Left colon (tissue), 2 donors: ENCODE results near the gene GNG7. TPM values are rescaled to one million over a fixed set of nuclear protein-coding genes. Genes with fewer than 3 reads are reported as not detected.
"Not testable (repeated sequence)": the region's sequence is repeated elsewhere in the genome, so short reads cannot be mapped to it uniquely, and the experiment has no call there.

Experiments
- ATAC-seq: fragments of 200-7000 bp; cut with Tn5 transposase; one replicate; pipeline ENCODE4 v1.9.1; 2020; ENCODE audit warnings: mild to moderate bottlenecking, moderate library complexity
- DNase-seq, 2 donors: peaks; one replicate each; pipeline ENCODE4 v3.0.0-alpha.2; 2020
- intact Hi-C, 2 donors: fragments of 100-400 bp; cut with DNase I in 1 of 2; cut with micrococcal nuclease in 1 of 2; formaldehyde crosslinking; loops; one replicate each; pipeline versions ENCODE4 v1.11.2 to v1.14.0; 2022; cut with DNase I, micrococcal nuclease
- total RNA-seq, 2 donors: library from RNA; stranded (reverse); fragmentation: NEBNext Ultra II Directional; extraction: Animal tissue kit (Norgen Biotek cat#: 25700); gene quantifications; one replicate each; pipeline ENCODE4 v1.2.1, GENCODE V29; 2021
- donor health status: DM: no; HTN: no; CAD: no.
- donor health status: DM: yes; HTN: yes; CAD: no.

GNG7 gene
- total RNA-seq, 2 donors from 2014 or later = 1.4 to 5.3 TPM

DNA sequence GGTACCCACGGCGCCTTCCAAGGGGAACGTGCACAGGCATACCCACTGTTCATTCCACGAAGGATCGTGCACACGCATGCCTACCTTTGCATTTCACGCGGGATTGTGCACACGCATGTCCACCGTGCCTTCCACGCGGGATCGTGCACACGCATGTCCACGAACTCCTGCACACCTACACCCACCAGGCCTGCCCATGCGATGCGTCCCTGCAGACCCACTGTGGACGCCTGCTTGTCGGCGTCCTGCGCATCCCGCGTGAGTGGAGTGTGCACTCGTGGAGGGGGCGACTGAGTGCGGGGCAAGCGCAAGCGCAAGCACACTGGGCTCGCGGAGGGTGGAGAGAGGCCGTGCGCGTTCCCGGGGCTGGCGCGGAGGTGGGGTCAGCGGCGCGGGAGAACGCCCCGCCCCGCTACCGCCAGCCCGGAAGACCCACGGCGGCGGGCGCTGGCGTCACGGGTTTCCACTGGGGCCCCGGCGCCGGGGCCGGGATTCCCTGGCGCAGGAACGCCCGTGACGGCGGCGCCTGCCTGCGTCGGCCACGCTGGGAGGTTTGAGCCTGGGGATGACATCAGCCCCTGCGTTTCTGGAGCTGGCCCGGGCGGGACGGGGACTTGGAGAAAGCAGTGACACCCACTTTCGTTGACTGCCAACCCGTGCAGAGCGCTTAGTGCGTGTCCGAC, 207.9 kb downstream of the GNG7 start:
- DNase-seq (peak; percentile 76 to 82), ATAC-seq (peak; percentile 55)
- intact Hi-C loops = no loop called here

DNA sequence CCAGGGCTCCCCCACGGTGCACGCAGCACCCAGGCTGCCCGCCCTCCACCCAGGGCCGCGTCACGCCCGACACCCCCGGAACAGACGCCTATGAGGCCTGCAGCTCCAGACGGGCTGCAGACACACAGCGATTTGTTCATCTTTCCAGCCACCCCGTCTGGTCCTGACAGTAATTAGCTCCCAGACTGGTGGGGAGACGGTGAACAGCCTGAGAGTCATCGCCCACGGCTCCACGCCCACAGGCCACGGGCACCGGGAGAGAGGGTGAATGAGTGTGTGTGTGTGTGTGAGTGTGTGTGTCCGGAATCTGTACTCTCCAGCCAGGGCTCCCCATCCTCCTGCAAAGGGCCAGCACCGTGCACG, 208.4 kb downstream of the GNG7 start:
- ATAC-seq = no peak
- intact Hi-C loops = no loop called here

DNA sequence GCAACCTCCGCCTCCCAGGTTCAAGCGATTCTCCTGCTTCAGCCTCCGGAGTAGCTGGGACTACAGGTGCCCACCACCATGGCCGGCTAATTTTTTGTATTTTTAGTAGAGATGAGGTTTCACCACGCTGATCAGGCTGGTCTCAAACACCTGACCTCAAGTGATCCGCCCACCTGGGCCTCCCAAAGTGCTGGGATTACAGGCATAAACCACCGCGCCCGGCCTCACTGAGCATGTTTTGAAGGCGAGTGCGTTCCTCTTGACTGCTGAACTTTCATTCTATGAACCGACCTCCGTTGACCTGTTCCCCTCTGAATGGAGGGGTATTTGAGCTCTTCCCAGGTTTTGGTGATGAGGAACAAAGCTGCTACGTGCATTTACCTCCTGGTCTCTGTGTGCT, 209.0 kb downstream of the GNG7 start:
- intact Hi-C loops, ATAC-seq, DNase-seq: not testable (repeated sequence)

More for the DNA sequence above, 208.4 kb downstream of the GNG7 start:
- no peak for DNase-seq

DNA sequence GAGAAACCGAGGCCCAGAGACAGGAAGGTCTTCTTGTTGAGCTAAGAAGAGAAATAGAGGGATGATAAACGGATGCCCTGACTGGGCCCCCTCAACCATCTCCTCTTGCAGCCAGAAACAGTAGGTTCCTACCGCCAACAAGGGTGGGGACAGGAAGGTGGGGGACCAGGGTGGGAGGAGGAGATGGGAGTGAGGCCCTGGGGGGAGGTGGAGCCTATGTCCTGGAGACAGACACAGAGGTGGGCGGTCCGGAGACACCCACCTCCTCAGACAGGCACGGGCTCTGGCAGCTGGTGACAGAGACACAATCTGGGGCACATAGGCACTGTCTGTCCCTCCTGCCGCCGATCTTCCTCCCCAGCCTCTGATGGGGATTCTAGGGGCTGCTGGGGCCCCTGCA, 209.6 kb downstream of the GNG7 start:
- DNase-seq = no peak
- intact Hi-C loops = no loop called here
- no peak for ATAC-seq

DNA sequence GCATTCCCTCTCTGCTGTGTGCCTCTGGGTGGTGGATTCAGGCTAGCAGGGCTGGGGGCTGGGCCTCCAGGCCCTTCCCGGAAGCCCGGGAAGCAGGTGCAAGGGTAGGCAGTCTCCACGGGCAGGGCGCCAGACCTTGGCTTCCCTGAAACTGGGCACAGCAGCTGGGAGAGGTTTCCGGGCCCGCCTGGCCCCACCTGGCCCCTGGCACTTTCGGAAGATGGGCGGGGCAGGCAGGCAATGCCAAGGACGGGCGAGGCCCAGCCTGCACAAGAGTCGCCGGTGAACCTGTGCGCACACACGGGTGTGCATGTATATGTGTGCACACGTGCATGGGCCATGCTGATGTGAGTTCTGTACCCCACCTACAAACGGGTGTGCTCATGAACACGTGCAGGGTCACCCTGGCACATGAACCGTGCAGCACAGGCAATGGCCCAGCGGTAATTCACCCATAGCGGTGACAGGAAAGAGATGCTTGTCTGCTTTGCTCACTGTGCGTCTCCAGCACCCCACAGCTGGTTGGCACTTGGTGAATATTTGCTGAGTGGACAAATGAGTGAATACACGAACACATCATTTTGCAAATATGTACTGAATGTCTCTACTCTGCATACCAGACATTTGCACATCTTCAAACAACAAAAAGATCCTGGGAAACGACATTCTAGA, 211.2 kb downstream of the GNG7 start:
- intact Hi-C loops = no loop called here
- DNase-seq = peak; percentile 97
- ATAC-seq = peak; percentile 61

DNA sequence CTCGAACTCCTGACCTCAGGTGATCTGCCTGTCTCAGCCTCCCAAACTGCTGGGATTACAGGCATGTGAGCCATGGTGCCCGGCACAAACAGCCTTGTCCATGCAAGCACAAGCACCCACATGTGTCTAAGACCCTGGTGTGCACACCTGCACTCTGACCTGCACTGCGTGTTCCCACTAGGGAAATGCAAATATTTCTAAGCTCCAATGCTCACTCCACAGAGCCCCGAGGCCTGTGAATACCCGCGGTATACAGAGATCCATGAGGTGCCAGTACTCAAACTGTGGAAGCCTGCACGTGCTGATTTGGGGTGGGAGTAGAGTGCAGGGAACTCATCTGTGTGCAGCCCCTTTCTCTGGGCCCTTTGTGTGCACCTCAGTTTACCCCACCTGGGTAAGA, 211.8 kb downstream of the GNG7 start:
- intact Hi-C loops = no loop called here
- no peak for DNase-seq
- ATAC-seq = no peak

DNA sequence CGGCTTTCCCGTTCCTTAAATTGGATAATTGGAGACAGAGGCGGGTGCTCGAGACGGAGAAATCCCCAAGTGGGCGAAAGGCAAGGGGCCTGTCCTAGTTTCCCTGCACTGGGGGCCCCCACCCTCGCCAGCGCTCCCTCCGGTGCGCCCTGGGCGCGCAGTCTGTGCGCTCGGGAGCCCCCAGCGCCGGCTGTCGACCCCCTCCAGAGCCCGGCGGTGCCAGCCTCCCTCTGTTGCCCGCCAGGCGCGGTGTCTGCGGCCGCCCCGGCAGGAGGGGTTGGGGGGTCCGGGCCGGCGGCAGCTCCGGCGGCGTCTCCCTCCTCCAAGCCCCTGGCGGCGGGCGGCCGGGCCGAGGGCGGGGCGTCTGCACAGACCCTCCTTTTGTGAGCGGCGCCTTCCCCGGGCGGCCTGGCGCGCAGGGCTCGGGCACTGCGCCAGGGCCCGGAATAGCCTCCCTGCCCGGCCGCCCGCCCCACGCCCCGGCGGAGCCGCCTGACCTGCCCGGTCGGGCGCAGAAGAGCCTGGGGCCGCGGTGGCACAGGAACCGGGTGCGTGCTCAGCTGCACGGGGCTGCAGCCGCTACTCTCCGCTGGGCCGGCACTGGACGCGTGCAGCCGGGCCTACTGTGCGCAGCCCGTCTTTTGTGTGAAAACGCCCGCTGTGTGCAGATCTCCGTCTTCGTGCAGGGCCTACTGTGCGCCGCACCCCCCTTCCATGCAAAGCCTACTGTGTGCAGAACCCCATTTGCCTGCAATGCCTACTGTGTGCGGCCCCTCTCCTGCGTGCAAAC, 213.4 kb downstream of the GNG7 start:
- DNase-seq (peak; percentile 53 to 74), ATAC-seq (peak; percentile 63)
- intact Hi-C loops = no loop called here

DNA sequence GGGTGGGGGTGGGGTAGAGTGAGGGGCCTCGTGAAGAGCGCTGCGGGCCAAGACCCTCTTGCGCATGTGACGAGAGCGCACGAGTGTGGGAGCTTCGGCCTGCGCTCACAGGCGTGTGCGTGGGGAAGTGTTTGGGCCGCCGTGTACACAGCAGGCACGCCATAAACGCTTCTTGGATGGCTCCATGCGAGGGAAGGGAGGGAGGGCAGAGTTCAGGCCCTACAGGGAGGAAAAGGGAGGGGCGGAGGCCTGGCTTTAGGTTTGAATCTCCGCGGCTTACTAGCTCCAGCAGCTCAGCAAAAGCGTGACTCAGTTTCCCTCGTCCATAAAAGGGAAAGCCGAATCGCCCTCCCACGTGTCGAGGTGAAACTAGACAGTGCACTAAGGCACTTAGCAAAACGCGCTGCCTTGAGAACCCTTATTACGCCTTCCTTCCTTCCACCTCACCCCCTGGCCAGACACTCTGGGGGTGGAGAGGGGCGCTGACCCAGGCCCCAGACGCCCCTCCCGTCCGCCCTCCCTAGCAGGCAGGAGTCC, 214.0 kb downstream of the GNG7 start:
- intact Hi-C loops = no loop called here
- ATAC-seq (peak; percentile 66), DNase-seq (peak; percentile 71 to 77)

DNA sequence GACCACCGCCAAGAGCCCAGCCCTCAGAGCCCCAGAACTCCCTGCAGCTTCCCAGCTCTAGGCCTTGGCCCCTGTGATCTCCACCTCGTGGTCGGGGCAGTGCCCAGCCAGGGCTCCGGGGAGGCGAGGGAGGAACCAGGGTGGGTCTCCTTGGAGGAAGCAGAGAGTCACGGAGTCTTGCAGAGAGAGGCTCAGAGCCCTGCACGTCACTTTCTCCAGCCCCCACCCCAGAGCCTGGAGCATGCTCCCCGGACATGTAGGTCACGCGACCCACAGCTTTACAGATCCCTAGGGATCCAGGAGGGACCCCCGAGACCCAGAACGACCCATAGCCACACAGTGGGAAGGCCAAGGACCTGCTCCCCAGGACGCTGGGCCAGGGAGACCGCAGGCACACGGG, 214.7 kb downstream of the GNG7 start:
- DNase-seq (peak; percentile 43 to 57), ATAC-seq (no peak)
- intact Hi-C loops = no loop called here

DNA sequence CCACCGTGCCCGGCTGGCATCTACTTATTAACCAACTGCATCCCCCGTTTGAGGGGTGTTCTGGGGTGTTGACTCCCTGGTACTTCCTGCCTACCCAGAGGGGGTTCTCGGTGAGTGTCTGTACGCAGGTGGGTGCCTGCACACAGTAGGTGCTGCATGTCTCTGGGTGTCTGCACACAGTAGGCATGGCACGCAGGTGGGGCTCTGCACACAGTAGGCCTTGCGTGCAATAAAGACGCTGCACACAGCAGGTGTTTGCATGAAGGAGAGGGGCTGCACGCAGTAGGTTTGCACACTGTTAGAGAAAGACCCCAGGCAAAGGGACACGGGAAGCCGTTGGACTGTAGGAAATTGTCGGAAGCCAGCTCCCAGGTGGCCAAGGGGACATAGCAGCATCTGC, 215.4 kb downstream of the GNG7 start:
- ATAC-seq (no peak), DNase-seq (no peak)
- intact Hi-C loops = no loop called here

DNA sequence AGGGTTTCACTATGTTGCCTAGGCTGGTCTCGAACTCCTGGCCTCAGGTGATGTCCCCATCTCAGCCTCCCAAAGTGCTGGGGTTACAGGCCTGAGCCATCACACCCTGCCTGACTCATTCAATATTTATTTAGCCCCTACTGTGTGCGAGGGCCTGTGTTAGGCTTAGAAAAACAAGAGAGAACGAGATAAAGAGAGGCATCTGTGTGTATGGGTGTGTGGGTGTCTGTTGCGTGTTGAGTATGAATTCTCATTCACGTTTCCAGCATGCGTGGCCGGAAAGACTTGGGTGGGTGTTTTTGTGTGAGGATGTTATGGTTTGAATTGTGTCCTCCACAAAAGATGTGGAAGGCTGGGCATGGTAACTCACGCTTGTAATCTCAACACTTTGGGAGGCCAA, 217.1 kb downstream of the GNG7 start:
- intact Hi-C loops = no loop called here
- no peak for DNase-seq
- no peak for ATAC-seq

DNA sequence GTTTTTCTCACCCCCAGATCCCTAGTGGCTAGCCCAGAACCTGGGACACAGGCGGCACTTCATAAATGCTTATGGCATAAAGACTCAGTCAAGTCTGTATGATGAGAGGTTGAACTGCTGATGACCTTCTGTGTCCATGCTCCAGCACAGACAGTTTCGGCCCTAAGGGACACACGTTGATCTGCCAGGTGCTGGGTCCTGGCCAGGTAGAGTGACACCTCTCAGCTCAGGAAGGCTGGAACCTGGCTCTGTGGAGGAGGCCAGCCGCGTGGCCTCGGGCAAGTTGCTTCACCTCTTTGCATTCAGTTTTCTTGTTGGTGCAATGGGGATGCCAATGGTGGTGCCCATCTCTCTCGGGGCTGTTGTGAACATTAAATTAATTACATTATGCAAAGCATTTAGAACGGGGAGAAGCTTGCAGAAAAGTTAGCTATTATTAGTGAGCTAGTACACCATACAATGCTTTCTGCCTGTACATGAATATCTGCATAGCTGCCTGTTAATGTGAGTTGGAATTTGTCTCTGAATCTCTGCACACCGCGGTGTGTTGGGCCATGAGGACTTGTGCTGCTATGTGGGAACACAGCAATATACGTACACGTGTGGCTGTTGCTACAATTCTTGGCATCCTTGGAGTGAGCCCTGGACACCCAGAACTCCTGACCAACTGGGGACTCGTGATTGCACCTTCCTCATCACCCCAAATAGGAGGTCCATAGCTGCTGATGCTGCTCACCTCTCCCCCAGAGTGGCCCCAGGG, 218.1 kb downstream of the GNG7 start:
- DNase-seq = no peak
- intact Hi-C loops = no loop called here
- ATAC-seq = no peak

DNA sequence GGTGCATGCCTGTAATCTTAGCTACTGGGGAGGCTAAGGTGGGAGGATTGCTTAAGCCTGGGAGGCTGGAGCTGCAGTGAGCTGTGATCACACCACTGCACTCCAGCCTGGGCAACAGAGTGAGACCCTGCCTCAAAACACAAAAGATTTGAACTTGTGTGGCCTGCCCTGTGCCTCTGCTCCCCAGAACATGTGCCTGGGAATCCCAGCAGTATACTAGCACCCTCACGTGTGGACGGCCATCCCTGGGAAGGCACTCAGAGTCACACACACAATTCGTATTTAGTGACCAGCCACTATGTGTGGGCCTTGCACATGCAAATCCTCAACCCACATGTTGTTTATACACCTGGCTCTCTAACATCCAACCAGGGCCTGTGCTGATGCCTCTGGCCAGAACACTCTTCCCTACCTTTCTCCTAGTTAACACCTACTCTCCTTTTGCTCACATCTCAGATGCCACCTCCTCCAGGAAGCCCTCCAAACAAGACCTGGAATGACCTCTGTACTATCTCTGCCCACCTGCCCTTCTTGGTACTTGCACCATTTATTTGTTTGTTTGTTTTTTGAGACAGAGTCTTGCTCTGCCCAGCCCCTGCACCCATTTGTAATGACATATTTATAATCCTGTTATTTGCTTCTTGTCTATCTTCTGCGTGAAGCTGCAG, 218.9 kb downstream of the GNG7 start:
- ATAC-seq = no peak
- DNase-seq = no peak
- intact Hi-C loops = no loop called here

DNA sequence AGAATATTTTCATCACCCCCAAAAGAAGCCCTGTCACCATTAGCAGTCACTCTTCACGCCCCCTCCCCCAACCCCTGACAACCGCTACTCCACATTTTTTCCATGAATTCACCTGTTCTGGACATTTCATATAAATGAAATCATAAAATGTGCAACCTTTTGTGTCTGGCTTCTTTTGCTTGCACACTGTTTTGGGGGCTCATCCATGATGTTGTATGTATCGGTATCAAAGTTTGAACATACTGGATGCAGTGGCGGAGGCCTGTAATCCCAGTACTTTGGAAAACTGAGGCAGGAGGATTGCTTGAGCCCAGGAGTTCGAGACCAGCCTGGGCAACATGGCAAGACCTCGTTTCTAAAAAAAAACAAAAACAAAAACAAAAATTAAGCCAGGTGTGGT, 219.4 kb downstream of the GNG7 start:
- intact Hi-C loops = no loop called here
- no peak for ATAC-seq
- DNase-seq = no peak

DNA sequence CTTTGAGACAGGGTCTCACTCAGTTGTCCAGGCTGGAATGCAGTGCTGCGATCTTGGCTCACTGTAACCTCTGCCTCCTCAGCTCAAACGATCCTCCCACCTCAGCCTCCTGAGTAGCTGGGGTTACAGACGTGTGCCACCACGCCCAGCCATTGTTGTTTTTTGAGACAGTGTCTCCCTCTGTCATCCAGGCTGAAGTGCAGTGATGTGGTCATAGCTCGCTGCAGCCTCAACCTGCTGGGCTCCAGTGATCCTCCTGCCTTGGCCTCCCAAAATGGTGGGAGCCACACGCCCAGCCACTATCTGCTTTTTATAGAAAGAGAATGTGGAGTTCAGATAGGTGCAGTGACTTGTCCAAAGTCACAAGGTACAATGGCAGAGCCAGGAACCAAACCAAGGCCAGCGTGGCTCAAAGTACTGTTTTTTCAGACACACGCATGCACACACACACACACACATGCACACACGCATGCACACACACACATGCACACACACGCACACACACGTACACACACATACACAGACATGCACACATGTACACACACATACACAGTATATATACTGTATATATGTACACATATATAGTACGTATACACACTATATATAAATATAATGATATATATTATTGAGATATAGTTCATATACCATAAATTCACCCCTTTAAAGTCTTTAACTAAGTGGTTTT, 220.0 kb downstream of the GNG7 start:
- intact Hi-C loops = no loop called here
- ATAC-seq = no peak
- no peak for DNase-seq

DNA sequence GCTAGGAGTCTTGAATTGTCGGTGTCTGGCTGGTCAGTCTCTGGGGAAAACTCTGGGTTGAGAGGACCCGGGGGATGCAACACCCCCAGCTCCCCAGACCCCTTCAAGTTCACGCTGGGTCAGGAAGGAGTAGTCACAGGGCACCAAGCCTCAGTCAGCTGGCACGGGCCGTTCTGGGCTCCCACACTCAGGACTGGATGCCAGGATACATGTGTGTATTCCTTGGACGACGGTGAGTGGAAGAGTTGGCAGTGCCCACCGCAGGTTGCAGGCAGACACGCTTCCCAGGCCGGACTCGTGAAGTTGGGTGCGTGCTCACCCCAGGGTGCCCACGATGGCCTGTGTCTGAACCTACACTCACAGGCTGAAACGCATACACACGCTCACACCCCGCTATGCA, 221.0 kb downstream of the GNG7 start:
- intact Hi-C loops = no loop called here
- ATAC-seq (no peak), DNase-seq (no peak)

DNA sequence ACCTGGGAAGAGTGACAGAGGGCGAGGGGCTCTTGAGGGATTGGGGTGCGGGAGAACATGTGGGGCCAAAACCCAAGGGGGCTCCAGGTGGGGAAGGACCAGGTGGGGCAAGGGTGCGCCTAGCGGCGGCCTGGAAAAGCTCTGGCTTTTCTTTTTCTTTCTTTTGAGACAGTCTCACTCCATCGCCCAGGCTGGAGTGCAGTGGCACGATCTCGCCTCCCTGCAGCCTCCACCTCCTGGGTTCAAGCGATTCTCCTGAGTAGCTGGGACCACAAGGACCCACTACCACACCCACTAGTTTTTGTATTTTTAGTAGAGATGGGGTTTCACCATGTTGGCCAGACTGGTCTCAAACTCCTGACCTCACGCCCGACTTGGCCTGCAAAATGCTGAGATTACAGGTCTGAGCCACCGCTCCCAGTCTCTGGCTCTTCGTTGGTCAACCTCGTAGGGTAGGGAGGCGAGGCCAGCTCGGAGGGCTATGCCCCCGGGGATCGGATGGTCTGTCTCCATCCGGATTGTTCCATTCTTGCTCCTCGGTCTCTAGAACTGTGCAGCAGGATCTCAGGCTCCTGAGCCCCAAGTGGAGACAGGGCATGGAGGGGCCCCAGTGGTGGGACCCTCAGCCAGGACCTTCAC, 222.8 kb downstream of the GNG7 start:
- no peak for DNase-seq
- intact Hi-C loops = loop anchor here (5.0 to 10.0 kb wide), 2 partner anchors 63 to 105 kb away; no protein-coding TSS in a partner anchor
- ATAC-seq = no peak
